ENCODE results near the gene ASB6. TPM values are rescaled to one million over a fixed set of nuclear protein-coding genes. Genes with fewer than 3 reads are reported as not detected.

ASB6 gene
- total and polyA plus RNA-seq, 2 of the 13 experiments (the other 11 are each of a cell fraction or from before 2014, with no cell fraction given) = 8.2 to 8.4 TPM

GRCh38 chr9:129624168-129624759 is 17.7 kb downstream of the ASB6 start (continued):
- TF ChIP-seq ZHX1 (CRISPR knock-in tag; IDR thresholded peaks at IDR 0.05; ENCODE audit: low read depth) (no peak), GATAD2A (CRISPR knock-in tag; IDR thresholded peaks at IDR 0.05) (0 out of 2 replicates have a peak, but pooled peaks have one; percentile 18), SIX1 (CRISPR knock-in tag; IDR thresholded peaks at IDR 0.05; ENCODE audit: borderline replicate concordance) (no peak), SMC3 (IDR thresholded peaks at IDR 0.05; ENCODE audit: low read length) (peak; percentile 64), SAP130 (CRISPR knock-in tag; IDR thresholded peaks at IDR 0.05; ENCODE audit: low read depth) (peak; percentile 21; the same call in 1 of the 2 replicates), KMT2B (CRISPR knock-in tag; IDR thresholded peaks at IDR 0.05) (no peak), CTCF (CRISPR knock-in tag; IDR thresholded peaks at IDR 0.05) (peak; percentile 81), ZNF598 (CRISPR knock-in tag; IDR thresholded peaks at IDR 0.05; ENCODE audit: borderline replicate concordance) (no peak), RXRB (CRISPR knock-in tag; IDR thresholded peaks at IDR 0.05; ENCODE audit: borderline replicate concordance) (no peak)
- TF ChIP-seq, protein P1, sequence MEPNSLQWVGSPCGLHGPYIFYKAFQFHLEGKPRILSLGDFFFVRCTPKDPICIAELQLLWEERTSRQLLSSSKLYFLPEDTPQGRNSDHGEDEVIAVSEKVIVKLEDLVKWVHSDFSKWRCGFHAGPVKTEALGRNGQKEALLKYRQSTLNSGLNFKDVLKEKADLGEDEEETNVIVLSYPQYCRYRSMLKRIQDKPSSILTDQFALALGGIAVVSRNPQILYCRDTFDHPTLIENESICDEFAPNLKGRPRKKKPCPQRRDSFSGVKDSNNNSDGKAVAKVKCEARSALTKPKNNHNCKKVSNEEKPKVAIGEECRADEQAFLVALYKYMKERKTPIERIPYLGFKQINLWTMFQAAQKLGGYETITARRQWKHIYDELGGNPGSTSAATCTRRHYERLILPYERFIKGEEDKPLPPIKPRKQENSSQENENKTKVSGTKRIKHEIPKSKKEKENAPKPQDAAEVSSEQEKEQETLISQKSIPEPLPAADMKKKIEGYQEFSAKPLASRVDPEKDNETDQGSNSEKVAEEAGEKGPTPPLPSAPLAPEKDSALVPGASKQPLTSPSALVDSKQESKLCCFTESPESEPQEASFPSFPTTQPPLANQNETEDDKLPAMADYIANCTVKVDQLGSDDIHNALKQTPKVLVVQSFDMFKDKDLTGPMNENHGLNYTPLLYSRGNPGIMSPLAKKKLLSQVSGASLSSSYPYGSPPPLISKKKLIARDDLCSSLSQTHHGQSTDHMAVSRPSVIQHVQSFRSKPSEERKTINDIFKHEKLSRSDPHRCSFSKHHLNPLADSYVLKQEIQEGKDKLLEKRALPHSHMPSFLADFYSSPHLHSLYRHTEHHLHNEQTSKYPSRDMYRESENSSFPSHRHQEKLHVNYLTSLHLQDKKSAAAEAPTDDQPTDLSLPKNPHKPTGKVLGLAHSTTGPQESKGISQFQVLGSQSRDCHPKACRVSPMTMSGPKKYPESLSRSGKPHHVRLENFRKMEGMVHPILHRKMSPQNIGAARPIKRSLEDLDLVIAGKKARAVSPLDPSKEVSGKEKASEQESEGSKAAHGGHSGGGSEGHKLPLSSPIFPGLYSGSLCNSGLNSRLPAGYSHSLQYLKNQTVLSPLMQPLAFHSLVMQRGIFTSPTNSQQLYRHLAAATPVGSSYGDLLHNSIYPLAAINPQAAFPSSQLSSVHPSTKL (CRISPR knock-in tag; IDR thresholded peaks at IDR 0.05) = 0 out of 2 replicates have a peak, but pooled peaks have one; percentile 21
- TF ChIP-seq, protein P2, sequence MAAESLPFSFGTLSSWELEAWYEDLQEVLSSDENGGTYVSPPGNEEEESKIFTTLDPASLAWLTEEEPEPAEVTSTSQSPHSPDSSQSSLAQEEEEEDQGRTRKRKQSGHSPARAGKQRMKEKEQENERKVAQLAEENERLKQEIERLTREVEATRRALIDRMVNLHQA (CRISPR knock-in tag; IDR thresholded peaks at IDR 0.05) = no peak
